Heart right ventricle (tissue), 16 donors: ENCODE results near the gene IL31. TPM values are rescaled to one million over a fixed set of nuclear protein-coding genes. Genes with fewer than 3 reads are reported as not detected.

Source experiments
- ATAC-seq, 8 donors: fragments of 200-7000 bp; cut with Tn5 transposase; one replicate each; pipeline ENCODE4 v1.9.1; 2020; ENCODE audit warnings: mild to moderate bottlenecking in 8 of 8, moderate library complexity in 8 of 8, moderate number of reproducible peaks in 1 of 8
- DNase-seq, 2 donors: peaks; one replicate each; pipeline ENCODE4 v3.0.0-alpha.2; 2020
- H3K27ac ChIP-seq, 10 donors: fragments of 200-600 bp; sonication (generic) in 2 of 10; one replicate each; pipeline versions ENCODE4 v1.5.0 to v1.8.0; 2020 to 2022; ENCODE audit warnings: mild to moderate bottlenecking in 3 of 10
- H3K27me3 ChIP-seq, 7 donors: fragments of 200-600 bp; one replicate each; pipeline ENCODE4 v1.8.0; 2021 to 2022; ENCODE audit warnings: mild to moderate bottlenecking in 2 of 7
- H3K36me3 ChIP-seq, 9 donors: fragments of 200-600 bp; sonication (generic) in 1 of 9; one replicate each; pipeline versions ENCODE4 v1.5.0 to v1.8.0; 2020 to 2022; ENCODE audit warnings: mild to moderate bottlenecking in 2 of 9
- H3K4me1 ChIP-seq, 9 donors: fragments of 200-600 bp; sonication (generic) in 1 of 9; one replicate each; pipeline versions ENCODE4 v1.5.0 to v1.8.0; 2020 to 2022; ENCODE audit warnings: mild to moderate bottlenecking in 4 of 9
- H3K4me3 ChIP-seq, 10 donors: fragments of 200-600 bp; sonication (generic) in 2 of 10; one replicate each; pipeline versions ENCODE4 v1.5.0 to v1.8.0; 2020 to 2022; ENCODE audit warnings: mild to moderate bottlenecking in 7 of 10, moderate library complexity in 2 of 10
- H3K9me3 ChIP-seq, 11 donors: fragments of 200-600 bp in 10 of 11; sonication (generic) in 2 of 11; one replicate each; pipeline versions ENCODE4 v1.5.0 to v1.8.0; 2013 to 2022; ENCODE audit warnings: mild to moderate bottlenecking in 2 of 11, control low read depth in 1 of 11, moderate library complexity in 1 of 11
- WGBS, 2 donors: extraction: QIAGEN DNeasy Blood & Tissue Kit; methylation state at CpG; one replicate each; pipeline ENCODE4 v1.1.7; 2013; ENCODE audit warnings: inconsistent platforms in 1 of 2; 5-methylcytosine and 5-hydroxymethylcytosine counted together
- intact Hi-C, 10 donors: fragments of 100-400 bp; cut with DNase I; formaldehyde crosslinking; loops; one replicate each; pipeline versions ENCODE4 v1.11.1 to v1.14.2; 2022
- polyA plus RNA-seq, 2 donors: library from polyadenylated mRNA; stranded (reverse); fragments of 200-250 nt; gene quantifications; one replicate each; pipeline ENCODE4 v1.2.3, GENCODE V29; 2013
- total RNA-seq, 10 donors: library from RNA; stranded (reverse); fragmentation: NEBNext Ultra II Directional in 3 of 10; extraction: Animal tissue kit (Norgen Biotek cat#: 25700) in 3 of 10; gene quantifications; one replicate each; pipeline versions ENCODE4 v1.2.1 to v1.2.4, GENCODE V29; 2021 to 2023
- TF ChIP-seq, protein P1 (sequence below), 9 donors: fragments of 200-600 bp; sonication (generic) in 2 of 9; IDR thresholded peaks; one replicate each; pipeline versions ENCODE4 v1.5.0 to v1.8.0; 2021 to 2022; ENCODE audit warnings: antibody characterized with exemption in 9 of 9, mild to moderate bottlenecking in 5 of 9, moderate library complexity in 1 of 9
- donor health status: Arrhythmogenic right ventricular cardiomyopathy.
- donor health status: ischemic (EF 13 %, LVEDD 7.1; RV severe dilation, severe dysfunction).
- donor health status: healthy with polysubstance abuse.
- donor health status: DM: no; HTN: yes; CAD: no.
- donor health status: DM: no; HTN: no; CAD: no.
- donor health status: ischemic (EF 25% LVEDD 6.9; RV normal size, moderate dysfunction).
- donor health status: ischemic (EF 25% LVEDD 5.7; RV mildly dilated, moderate dysfunction).
- donor health status: healthy.
- donor health status: DM: yes; HTN: yes; CAD: no.
- donor health status: Ischemic cardiomyopathy.
- donor health status: ischemic (EF 35%, LVEDD 5.7; RV mildly dilated, moderate dysfunction).
- donor health status: nonischemic (EF 11% LVEDD 7.7; RV severe dilation, severe dysfunction).
- donor health status: DM: yes; HTN: yes; CAD: no.
- donor health status: PGD.
- donor health status: ischemic (EF 29% LVEDD 5.4; RV normal size, mild dysfunction).
- donor health status: nonischemic (EF 23%, LVEDD 6.1; RV moderate dilation, normal function).

Gene IL31
- total and polyA plus RNA-seq, 12 donors: not detected

DNA sequence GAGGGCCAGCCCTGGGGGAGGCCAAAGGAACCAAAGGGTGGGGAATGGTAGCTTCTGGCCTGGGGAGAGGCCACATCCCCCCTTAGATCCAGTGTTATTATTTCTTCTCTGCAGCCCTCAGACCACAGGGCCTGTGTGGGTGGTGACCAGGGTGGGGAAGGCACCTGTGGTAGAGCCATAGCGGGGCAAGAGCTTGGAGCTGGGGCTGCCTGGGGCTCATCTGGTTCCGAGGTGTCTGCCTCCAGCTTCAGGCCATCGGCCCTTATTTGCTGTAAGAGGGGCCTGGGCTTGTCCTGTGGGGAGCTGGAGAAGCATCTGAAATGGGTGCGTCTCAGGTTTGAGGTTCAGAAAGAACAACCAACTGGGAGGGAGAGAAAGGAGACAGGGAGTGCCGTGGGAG, 27.4 kb upstream of the IL31 start:
- no peak overlapping the region for H3K27ac ChIP-seq
- DNase-seq: no peak
- no peak for ATAC-seq
- no peaks in the 10 kb centered on the region for H3K9me3 ChIP-seq
- H3K4me1 ChIP-seq: peaks cover 0 to 17% (median 10%) of the 10 kb centered on the region in 9 donors
- TF ChIP-seq, protein P1, sequence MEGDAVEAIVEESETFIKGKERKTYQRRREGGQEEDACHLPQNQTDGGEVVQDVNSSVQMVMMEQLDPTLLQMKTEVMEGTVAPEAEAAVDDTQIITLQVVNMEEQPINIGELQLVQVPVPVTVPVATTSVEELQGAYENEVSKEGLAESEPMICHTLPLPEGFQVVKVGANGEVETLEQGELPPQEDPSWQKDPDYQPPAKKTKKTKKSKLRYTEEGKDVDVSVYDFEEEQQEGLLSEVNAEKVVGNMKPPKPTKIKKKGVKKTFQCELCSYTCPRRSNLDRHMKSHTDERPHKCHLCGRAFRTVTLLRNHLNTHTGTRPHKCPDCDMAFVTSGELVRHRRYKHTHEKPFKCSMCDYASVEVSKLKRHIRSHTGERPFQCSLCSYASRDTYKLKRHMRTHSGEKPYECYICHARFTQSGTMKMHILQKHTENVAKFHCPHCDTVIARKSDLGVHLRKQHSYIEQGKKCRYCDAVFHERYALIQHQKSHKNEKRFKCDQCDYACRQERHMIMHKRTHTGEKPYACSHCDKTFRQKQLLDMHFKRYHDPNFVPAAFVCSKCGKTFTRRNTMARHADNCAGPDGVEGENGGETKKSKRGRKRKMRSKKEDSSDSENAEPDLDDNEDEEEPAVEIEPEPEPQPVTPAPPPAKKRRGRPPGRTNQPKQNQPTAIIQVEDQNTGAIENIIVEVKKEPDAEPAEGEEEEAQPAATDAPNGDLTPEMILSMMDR (IDR thresholded peaks at IDR 0.05): no peak
- H3K27me3 ChIP-seq: peaks cover 7 to 85% (median 67%) of the 10 kb centered on the region in 7 donors
- H3K36me3 ChIP-seq: no peaks in the 10 kb centered on the region
- H3K4me3 ChIP-seq: no peak overlapping the region
- WGBS, 2 donors: 89 to 95% methylated on average over 5 of the region's 5 CpGs
- intact Hi-C loops: loop anchor here in 2 of 10 donors (5.0 to 10.0 kb wide), 2 partner anchors 147 to 149 kb away; no protein-coding TSS in a partner anchor

DNA sequence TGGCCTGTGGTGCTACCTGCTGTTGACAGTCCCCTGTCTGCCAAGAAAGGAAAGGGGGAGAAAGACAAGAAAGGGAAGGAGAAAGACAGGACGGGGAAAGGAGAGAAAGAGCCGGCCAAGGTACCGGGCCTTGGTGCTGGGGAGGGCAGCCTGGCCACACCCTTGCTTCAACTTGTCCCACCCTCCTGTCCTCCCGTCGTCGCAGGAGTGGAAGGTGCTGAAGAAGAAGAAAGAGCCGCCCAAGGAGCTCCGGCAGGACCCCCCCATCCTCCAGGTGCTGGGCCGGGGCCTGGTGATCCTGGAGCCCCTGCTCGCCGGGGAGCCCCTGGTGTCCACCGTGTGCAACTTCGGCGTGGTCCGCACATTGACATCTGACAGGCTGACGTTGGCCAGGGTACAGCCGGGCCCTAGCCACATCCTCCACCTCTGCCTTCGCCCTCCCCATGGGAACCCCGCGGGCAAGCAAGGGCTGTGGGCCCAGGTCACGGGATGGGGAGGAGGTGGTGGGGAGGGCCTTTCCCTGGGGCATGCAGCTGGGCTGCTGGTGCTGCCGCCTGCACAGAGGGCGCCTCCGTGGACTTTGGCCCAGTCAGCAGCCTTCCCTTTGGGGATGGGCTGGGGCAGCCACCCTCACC, 26.6 kb upstream of the IL31 start:
- ATAC-seq (peak in 1 of 8 donors; percentile 35), DNase-seq (no peak)
- WGBS, 2 donors: 63 to 64% methylated on average over 24 of the region's 24 CpGs
- no peaks in the 10 kb centered on the region for H3K36me3 ChIP-seq
- H3K27me3 ChIP-seq: peaks cover 7 to 81% (median 67%) of the 10 kb centered on the region in 7 donors
- H3K4me3 ChIP-seq: no peak overlapping the region
- H3K4me1 ChIP-seq: peaks cover 0 to 17% (median 10%) of the 10 kb centered on the region in 9 donors
- intact Hi-C loops: loop anchor here in 2 of 10 donors (5.0 to 10.0 kb wide), 2 partner anchors 146 to 148 kb away; no protein-coding TSS in a partner anchor
- TF ChIP-seq, protein P1 (IDR thresholded peaks at IDR 0.05): no peak
- peaks cover 0 to 4% (median 0%) of the 10 kb centered on the region in 11 donors for H3K9me3 ChIP-seq
- no peak overlapping the region for H3K27ac ChIP-seq

DNA sequence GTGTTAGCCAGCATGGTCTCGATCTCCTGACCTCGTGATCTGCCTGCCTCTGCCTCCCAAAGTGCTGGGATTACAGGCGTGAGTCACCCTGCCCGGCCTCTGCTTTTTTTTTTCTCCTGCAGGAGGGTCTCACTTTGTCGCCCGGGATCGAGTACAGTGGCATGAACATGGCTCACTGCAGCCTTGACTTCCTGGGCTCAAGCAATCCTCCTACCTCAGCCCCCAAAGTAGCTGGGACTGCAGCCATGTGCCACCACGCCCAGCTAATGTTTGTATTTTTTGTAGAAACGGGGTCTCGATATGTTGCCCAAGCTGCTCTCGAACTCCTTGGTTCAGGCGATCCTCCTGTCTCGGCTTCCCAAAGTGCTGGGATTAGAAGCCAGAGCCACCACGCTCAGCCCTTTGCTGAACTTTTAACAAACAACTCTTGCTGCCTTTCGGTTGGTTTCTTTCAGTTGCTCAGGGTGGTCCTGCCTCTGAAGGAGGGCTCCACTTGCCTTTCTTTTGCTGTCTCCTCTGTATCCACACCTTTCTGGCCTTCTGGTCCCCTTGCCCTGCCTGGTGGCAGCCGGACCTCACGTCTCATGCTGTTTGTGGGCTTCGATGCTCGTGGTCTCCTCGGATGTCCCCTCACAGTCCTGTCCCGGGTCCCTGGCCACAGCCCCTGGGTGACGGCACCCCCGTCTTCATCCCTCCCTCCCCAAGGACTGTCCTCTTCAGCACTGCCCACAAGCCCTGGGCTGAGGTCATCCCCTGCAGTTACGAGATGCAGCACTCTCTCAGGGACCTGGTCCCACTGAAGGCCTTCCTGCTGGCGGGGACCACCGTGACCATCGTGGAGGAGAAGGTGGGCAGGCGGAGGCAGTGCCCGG, 25.7 kb upstream of the IL31 start:
- intact Hi-C loops: loop anchor here in 5 of 10 donors (5.0 to 10.0 kb wide), 3 partner anchors 145 to 285 kb away; partner anchors contain the start of gene CFAP251 (in 1 of the 5)
- 90% methylated on average over 29 of the region's 29 CpGs for WGBS, 2 donors
- DNase-seq (no peak), ATAC-seq (no peak)
- Histone ChIP-seq H3K27ac (no peak overlapping the region), H3K4me1 (peaks cover 0 to 17% (median 10%) of the 10 kb centered on the region in 9 donors), H3K27me3 (peaks cover 7 to 71% (median 62%) of the 10 kb centered on the region in 7 donors), H3K36me3 (no peaks in the 10 kb centered on the region), H3K4me3 (no peak overlapping the region), H3K9me3 (peaks cover 0 to 13% (median 0%) of the 10 kb centered on the region in 11 donors)
- TF ChIP-seq, protein P1 (IDR thresholded peaks at IDR 0.05): no peak

DNA sequence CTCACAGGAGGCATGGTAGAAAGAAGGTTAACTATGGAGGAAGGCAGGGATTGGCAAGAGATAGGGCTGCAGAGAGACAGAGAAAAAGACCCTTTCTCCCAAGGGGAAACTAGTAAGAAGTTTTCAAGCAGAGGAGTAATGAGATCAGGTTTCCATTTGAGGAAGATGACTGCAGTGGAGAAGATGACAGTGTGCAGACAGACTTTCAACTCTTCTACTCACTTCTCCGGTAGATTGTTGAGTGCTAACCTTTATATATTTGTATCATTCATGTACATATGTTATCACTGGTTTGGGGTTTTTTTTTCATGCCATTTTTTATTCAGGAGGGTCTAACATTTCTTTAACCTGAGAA, 23.6 kb upstream of the IL31 start:
- 28 to 29% methylated on average over 1 of the region's 1 CpG for WGBS, 2 donors
- Histone ChIP-seq H3K4me3 (no peak overlapping the region), H3K9me3 (peaks cover 0 to 14% (median 0%) of the 10 kb centered on the region in 11 donors), H3K27me3 (peaks cover 0 to 50% (median 41%) of the 10 kb centered on the region in 7 donors), H3K4me1 (no peaks in the 10 kb centered on the region), H3K36me3 (no peaks in the 10 kb centered on the region), H3K27ac (no peak overlapping the region)
- ATAC-seq (no peak), DNase-seq (no peak)
- intact Hi-C loops: loop anchor here in 4 of 10 donors (10.0 kb wide), 2 partner anchors 143 to 283 kb away; partner anchors contain the start of gene CFAP251 (in 1 of the 4)
- TF ChIP-seq, protein P1 (IDR thresholded peaks at IDR 0.05): no peak
